HG02870 (cell line): ENCODE data around the gene LCMT2.
"Not testable (repeated sequence)": the region's sequence is repeated elsewhere in the genome, so short reads cannot be mapped to it uniquely, and the experiment has no call there.

Source experiments
- ATAC-seq: cut with Tn5 transposase; IDR thresholded peaks from one replicate; pipeline ENCODE4 v1.9.1; 2021; ENCODE audit warnings: mild to moderate bottlenecking, moderate library complexity; ENCODE audit not compliant: unreplicated experiment

Gene LCMT2

GRCh38 chr15:43316016-43316970 lies 14.1 kb downstream of the LCMT2 start:
- no peak for ATAC-seq

- no peak for ATAC-seq
Measured at GRCh38 chr15:43314171-43314570, 16.2 kb downstream of the LCMT2 start.

- no peak for ATAC-seq
Measured at GRCh38 chr15:43312378-43312777, 18.0 kb downstream of the LCMT2 start.

GRCh38 chr15:43302205-43302817 lies 28.1 kb downstream of the LCMT2 start, which contains the start of gene TGM7:
TSS of gene TGM7 (minus strand) at chr15:43302255.
- ATAC-seq = no peak

- no peak for ATAC-seq
Measured at GRCh38 chr15:43299884-43300283, 30.5 kb downstream of the LCMT2 start.

- no peak for ATAC-seq
Measured at GRCh38 chr15:43299411-43299810, 31.0 kb downstream of the LCMT2 start.

- ATAC-seq = no peak
Measured at GRCh38 chr15:43294091-43294706, 36.2 kb downstream of the LCMT2 start.

GRCh38 chr15:43293432-43293831 lies 36.9 kb downstream of the LCMT2 start:
- no peak for ATAC-seq

- no peak for ATAC-seq
Measured at GRCh38 chr15:43292375-43293078, 37.8 kb downstream of the LCMT2 start.

- not testable (repeated sequence) for ATAC-seq
Measured at GRCh38 chr15:43289656-43290055, 40.7 kb downstream of the LCMT2 start.

- no peak for ATAC-seq
Measured at GRCh38 chr15:43287254-43287653, 43.1 kb downstream of the LCMT2 start.

GRCh38 chr15:43286074-43286473 lies 44.3 kb downstream of the LCMT2 start:
- no peak for ATAC-seq

GRCh38 chr15:43285609-43286037 lies 44.8 kb downstream of the LCMT2 start:
- ATAC-seq = no peak

- no peak for ATAC-seq
Measured at GRCh38 chr15:43283526-43283925, 46.8 kb downstream of the LCMT2 start.

GRCh38 chr15:43281926-43282602 lies 48.3 kb downstream of the LCMT2 start:
- no peak for ATAC-seq

GRCh38 chr15:43280996-43281395 lies 49.4 kb downstream of the LCMT2 start:
- no peak for ATAC-seq

GRCh38 chr15:43279496-43279895 lies 50.9 kb downstream of the LCMT2 start:
- ATAC-seq = no peak

- no peak for ATAC-seq
Measured at GRCh38 chr15:43278869-43279268, 51.5 kb downstream of the LCMT2 start.

GRCh38 chr15:43277901-43278300 lies 52.5 kb downstream of the LCMT2 start:
- ATAC-seq = no peak

GRCh38 chr15:43277231-43277823 lies 53.0 kb downstream of the LCMT2 start:
- ATAC-seq = no peak
